ENCODE data around the gene HES6. TPM values are rescaled to one million over a fixed set of nuclear protein-coding genes. Genes with fewer than 3 reads are reported as not detected.

The HES6 gene
- total and polyA plus RNA-seq, 9 donors: 0.33 to 12.4 (median 2.0) TPM

GRCh38 chr2:238270606-238271005, 30.8 kb upstream of the HES6 start:
- DNase-seq: no peak
- Histone ChIP-seq H3K9me3 (no peaks in the 10 kb centered on the region), H3K4me3 (no peak overlapping the region), H3K4me1 (ENCODE audit: insufficient read depth) (no peaks in the 10 kb centered on the region), H3K36me3 (no peaks in the 10 kb centered on the region), H3K27me3 (no peaks in the 10 kb centered on the region), H3K27ac (no peak overlapping the region)
- WGBS, 3 donors: 67 to 86% (median 72%) methylated on average over 9 of the region's 9 CpGs
- TF ChIP-seq POLR2A (IDR thresholded peaks at IDR 0.05) (no peak), EP300 (IDR thresholded peaks at IDR 0.05) (no peak), CTCF (IDR thresholded peaks at IDR 0.05) (no peak)
- intact Hi-C loops (cut with DNase I): no loop called here

- 89 to 94% (median 93%) methylated on average over 6 of the region's 6 CpGs for WGBS, 3 donors
- Histone ChIP-seq H3K27ac (no peak overlapping the region), H3K36me3 (no peaks in the 10 kb centered on the region), H3K4me1 (ENCODE audit: insufficient read depth) (no peaks in the 10 kb centered on the region), H3K9me3 (no peaks in the 10 kb centered on the region), H3K4me3 (no peak overlapping the region), H3K27me3 (no peaks in the 10 kb centered on the region)
- DNase-seq: no peak
- intact Hi-C loops (cut with DNase I): loop anchor here in 1 of 4 donors (10.0 kb wide), 1 partner anchor 345 kb away; no protein-coding TSS in a partner anchor
- TF ChIP-seq POLR2A (IDR thresholded peaks at IDR 0.05) (no peak), CTCF (IDR thresholded peaks at IDR 0.05) (no peak), EP300 (IDR thresholded peaks at IDR 0.05) (no peak)
Measured at GRCh38 chr2:238269741-238270140, 29.9 kb upstream of the HES6 start.

GRCh38 chr2:238267884-238268680, 28.2 kb upstream of the HES6 start:
- DNase-seq: no peak
- Histone ChIP-seq H3K36me3 (no peaks in the 10 kb centered on the region), H3K27ac (no peak overlapping the region), H3K4me1 (ENCODE audit: insufficient read depth) (peaks cover 3% of the 10 kb centered on the region), H3K27me3 (no peaks in the 10 kb centered on the region), H3K9me3 (no peaks in the 10 kb centered on the region), H3K4me3 (no peak overlapping the region)
- TF ChIP-seq POLR2A (IDR thresholded peaks at IDR 0.05) (no peak), EP300 (IDR thresholded peaks at IDR 0.05) (no peak), CTCF (IDR thresholded peaks at IDR 0.05) (no peak)
- intact Hi-C loops (cut with DNase I): loop anchor here in 1 of 4 donors (10.0 kb wide), 1 partner anchor 343 kb away; no protein-coding TSS in a partner anchor
- 87 to 88% (median 88%) methylated on average over 20 of the region's 20 CpGs for WGBS, 3 donors

GRCh38 chr2:238267341-238267710, 27.5 kb upstream of the HES6 start:
- Histone ChIP-seq H3K9me3 (no peaks in the 10 kb centered on the region), H3K27me3 (no peaks in the 10 kb centered on the region), H3K4me3 (no peak overlapping the region), H3K4me1 (ENCODE audit: insufficient read depth) (peaks cover 3% of the 10 kb centered on the region), H3K36me3 (no peaks in the 10 kb centered on the region), H3K27ac (no peak overlapping the region)
- intact Hi-C loops (cut with DNase I): loop anchor here in 1 of 4 donors (10.0 kb wide), 1 partner anchor 343 kb away; no protein-coding TSS in a partner anchor
- TF ChIP-seq CTCF (IDR thresholded peaks at IDR 0.05) (no peak), EP300 (IDR thresholded peaks at IDR 0.05) (no peak), POLR2A (IDR thresholded peaks at IDR 0.05) (no peak)
- DNase-seq: no peak
- 93 to 100% (median 97%) methylated on average over 1 of the region's 1 CpG for WGBS, 3 donors
